ENCODE data around the gene BAIAP3.

BAIAP3 gene

DNA sequence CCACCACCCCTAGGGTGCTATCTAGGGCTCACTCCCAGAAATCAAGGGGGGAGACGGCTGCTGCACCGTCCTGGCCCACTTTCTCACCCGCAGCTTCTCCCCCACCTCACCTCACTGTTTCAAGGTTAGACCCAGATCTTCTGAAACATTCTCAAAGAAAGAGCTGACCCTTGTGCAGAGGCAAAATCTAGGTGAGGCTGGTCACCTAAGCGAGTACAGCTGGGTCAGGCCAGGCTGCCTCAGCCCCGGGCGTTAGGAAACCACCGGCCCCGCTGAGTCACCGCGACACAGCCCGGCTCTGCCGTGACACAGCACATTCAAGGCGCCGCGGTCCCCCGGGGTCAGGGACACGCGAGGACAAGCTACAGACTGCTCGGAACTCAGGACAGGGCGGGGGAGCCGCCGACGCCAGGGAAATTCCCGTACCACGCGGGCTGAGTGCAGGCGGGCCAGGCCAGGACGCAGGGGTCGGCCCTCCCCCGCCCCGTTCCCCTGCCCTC is 45.4 kb downstream of the BAIAP3 start:
- Histone ChIP-seq H3K4me3 (replicated peaks; ENCODE audit: low read depth, low read length) (peak overlapping the region; percentile 77), H3K27me3 (replicated peaks; ENCODE audit: control insufficient read depth, insufficient read depth, low read length) (no peaks in the 10 kb centered on the region), H3K36me3 (ENCODE audit: control insufficient read depth, insufficient read depth, low read length) (peaks cover 3% of the 10 kb centered on the region)
- TF ChIP-seq, protein P1, sequence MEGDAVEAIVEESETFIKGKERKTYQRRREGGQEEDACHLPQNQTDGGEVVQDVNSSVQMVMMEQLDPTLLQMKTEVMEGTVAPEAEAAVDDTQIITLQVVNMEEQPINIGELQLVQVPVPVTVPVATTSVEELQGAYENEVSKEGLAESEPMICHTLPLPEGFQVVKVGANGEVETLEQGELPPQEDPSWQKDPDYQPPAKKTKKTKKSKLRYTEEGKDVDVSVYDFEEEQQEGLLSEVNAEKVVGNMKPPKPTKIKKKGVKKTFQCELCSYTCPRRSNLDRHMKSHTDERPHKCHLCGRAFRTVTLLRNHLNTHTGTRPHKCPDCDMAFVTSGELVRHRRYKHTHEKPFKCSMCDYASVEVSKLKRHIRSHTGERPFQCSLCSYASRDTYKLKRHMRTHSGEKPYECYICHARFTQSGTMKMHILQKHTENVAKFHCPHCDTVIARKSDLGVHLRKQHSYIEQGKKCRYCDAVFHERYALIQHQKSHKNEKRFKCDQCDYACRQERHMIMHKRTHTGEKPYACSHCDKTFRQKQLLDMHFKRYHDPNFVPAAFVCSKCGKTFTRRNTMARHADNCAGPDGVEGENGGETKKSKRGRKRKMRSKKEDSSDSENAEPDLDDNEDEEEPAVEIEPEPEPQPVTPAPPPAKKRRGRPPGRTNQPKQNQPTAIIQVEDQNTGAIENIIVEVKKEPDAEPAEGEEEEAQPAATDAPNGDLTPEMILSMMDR (IDR thresholded peaks at IDR 0.05; ENCODE audit: insufficient read depth, low read length, poor library complexity, severe bottlenecking): no peak
- DNase-seq (ENCODE audit: extremely low read depth, insufficient read length): peak; percentile 75

DNA sequence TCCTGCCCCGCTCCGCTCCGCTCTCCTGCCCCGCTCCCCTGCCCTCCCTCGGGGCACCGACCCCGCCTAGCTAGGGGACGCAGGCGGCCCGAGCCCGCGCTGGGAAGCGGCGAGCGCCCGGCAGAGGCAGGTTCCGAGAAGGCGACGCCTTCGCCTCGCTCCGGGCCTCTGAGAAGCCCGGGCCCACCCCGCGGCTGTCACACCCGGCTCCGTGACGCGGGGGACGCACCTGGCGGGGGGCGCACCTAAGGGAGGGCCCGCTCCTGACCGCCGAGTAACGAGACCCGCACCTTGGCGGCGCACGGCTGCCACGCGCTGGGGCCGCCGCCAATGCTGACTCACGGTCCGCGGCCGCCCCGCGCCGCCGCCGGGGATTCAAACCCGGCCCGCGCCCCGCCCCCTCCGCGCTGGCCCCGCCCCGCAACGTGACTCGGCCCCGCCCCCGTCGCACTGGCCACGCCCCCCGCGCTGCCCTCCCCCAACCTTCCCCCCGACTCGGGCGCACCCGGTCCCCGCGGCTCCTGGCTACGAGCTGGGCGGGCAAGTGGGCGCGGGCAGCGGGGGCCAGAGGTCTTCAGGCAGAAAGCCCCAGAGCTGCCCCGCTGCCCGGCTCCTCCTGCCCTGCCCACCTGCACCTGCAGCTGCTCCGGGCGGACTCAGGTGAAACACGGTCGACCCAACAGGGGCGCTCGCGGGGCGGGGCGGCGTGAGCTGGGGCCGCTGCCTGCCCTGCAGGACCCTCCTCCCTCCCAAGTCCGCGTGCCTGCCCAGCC is 46.0 kb downstream of the BAIAP3 start:
- H3K27me3 ChIP-seq (replicated peaks; ENCODE audit: control insufficient read depth, insufficient read depth, low read length): no peaks in the 10 kb centered on the region
- TF ChIP-seq, protein P1 (IDR thresholded peaks at IDR 0.05; ENCODE audit: insufficient read depth, low read length, poor library complexity, severe bottlenecking): no peak
- peak overlapping the region; percentile 77 for H3K4me3 ChIP-seq (replicated peaks; ENCODE audit: low read depth, low read length)
- DNase-seq (ENCODE audit: extremely low read depth, insufficient read length): peak; percentile 73
- peaks cover 3% of the 10 kb centered on the region for H3K36me3 ChIP-seq (ENCODE audit: control insufficient read depth, insufficient read depth, low read length)

DNA sequence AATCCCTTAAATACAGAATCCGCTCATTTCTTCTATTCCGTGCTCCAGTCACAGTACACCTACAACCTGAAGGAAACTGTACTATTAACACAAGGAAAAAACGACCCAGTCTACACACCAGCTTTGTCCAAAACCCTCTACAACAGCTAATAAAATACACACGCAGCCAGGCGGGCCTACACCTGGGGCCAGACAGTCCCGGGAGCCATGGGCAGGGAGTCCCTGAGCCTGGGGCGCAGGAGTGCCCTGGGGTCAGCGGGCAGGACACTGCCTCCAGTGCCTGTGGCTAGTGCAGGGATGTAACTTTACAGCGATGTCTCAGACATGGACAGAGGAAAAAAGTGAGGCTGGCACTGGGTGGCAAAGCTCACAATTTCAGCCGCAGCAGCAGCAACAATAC is 46.8 kb downstream of the BAIAP3 start:
- no peaks in the 10 kb centered on the region for H3K27me3 ChIP-seq (replicated peaks; ENCODE audit: control insufficient read depth, insufficient read depth, low read length)
- H3K4me3 ChIP-seq (replicated peaks; ENCODE audit: low read depth, low read length): no peak overlapping the region
- peaks cover 3% of the 10 kb centered on the region for H3K36me3 ChIP-seq (ENCODE audit: control insufficient read depth, insufficient read depth, low read length)
- DNase-seq (ENCODE audit: extremely low read depth, insufficient read length): no peak
- TF ChIP-seq, protein P1 (IDR thresholded peaks at IDR 0.05; ENCODE audit: insufficient read depth, low read length, poor library complexity, severe bottlenecking): no peak

DNA sequence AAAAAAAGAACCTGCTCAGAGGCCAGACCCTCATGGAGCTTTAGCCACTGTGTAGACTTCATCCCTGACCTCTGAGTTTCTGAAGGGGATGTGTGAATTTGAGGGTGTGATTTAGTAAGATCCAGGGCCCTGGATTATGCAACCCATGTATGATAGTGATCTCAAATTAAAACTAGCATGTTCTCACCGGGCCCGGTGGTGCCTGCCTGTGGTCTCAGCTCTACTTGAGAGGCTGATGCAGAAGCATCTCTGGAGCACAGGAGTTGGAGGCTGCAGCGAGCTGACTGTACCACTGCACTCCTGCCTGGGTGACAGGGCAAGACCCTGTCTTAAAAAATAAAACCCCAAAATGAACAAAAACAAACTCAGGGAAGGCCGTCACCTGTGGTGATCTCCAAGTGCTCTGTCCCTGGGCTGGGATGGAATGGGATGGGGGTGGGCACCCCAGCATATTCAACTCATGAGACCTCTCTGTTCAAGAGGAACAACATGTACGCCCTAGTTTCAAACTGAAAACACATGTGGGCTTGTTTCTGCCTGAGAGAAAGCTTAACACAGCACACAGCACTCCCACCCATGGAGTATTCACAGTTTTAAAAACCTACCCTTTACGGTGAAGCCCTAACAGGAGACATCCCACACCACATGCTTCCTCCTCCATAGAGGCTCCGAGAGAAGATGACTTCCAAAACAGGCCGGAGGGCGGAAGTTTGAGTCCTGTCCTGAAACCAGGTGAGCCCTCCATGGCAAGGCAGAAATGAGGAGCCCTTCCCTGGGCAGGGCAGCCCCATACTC is 48.4 kb downstream of the BAIAP3 start:
- H3K4me3 ChIP-seq (replicated peaks; ENCODE audit: low read depth, low read length): no peak overlapping the region
- no peak for DNase-seq (ENCODE audit: extremely low read depth, insufficient read length)
- H3K36me3 ChIP-seq (ENCODE audit: control insufficient read depth, insufficient read depth, low read length): peaks cover 3% of the 10 kb centered on the region
- TF ChIP-seq, protein P1 (IDR thresholded peaks at IDR 0.05; ENCODE audit: insufficient read depth, low read length, poor library complexity, severe bottlenecking): no peak
- no peaks in the 10 kb centered on the region for H3K27me3 ChIP-seq (replicated peaks; ENCODE audit: control insufficient read depth, insufficient read depth, low read length)

DNA sequence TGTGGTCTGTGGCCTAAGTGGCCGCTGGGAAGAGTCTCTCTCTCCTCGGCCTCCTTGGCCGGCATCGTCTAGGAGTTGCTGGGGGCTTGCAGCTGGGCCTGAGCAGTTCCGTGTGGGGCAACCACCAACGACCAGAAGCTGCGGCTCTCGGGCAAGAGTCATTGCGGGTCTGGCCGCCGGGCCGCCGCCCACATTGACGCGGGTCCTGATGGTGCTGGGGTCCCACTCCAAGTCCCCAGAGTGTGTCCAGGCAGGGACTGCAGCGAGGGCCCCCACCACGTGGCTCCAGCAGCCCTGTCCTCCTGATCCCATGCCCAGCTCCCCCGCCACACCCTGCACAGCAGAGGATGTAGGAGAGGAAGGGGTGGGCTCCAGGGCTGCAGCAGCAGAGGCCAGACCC is 50.1 kb downstream of the BAIAP3 start:
- DNase-seq (ENCODE audit: extremely low read depth, insufficient read length): no peak
- TF ChIP-seq, protein P1 (IDR thresholded peaks at IDR 0.05; ENCODE audit: insufficient read depth, low read length, poor library complexity, severe bottlenecking): no peak
- H3K36me3 ChIP-seq (ENCODE audit: control insufficient read depth, insufficient read depth, low read length): peaks cover 7% of the 10 kb centered on the region
- no peaks in the 10 kb centered on the region for H3K27me3 ChIP-seq (replicated peaks; ENCODE audit: control insufficient read depth, insufficient read depth, low read length)
- H3K4me3 ChIP-seq (replicated peaks; ENCODE audit: low read depth, low read length): no peak overlapping the region
